ENCODE measurements around the gene CHRM5.

- TF ChIP-seq, protein P1, sequence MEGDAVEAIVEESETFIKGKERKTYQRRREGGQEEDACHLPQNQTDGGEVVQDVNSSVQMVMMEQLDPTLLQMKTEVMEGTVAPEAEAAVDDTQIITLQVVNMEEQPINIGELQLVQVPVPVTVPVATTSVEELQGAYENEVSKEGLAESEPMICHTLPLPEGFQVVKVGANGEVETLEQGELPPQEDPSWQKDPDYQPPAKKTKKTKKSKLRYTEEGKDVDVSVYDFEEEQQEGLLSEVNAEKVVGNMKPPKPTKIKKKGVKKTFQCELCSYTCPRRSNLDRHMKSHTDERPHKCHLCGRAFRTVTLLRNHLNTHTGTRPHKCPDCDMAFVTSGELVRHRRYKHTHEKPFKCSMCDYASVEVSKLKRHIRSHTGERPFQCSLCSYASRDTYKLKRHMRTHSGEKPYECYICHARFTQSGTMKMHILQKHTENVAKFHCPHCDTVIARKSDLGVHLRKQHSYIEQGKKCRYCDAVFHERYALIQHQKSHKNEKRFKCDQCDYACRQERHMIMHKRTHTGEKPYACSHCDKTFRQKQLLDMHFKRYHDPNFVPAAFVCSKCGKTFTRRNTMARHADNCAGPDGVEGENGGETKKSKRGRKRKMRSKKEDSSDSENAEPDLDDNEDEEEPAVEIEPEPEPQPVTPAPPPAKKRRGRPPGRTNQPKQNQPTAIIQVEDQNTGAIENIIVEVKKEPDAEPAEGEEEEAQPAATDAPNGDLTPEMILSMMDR (conservative IDR thresholded peaks at IDR 0.05), result no peak
- TF ChIP-seq ZFX (IDR thresholded peaks at IDR 0.05), result no peak
These were observed 75.1 kb downstream of the CHRM5 start for GRCh38 chr15:34043391-34043790.
